Osteocyte (in vitro differentiated cells): Measurements from ENCODE around the gene COQ4. TPM values are rescaled to one million over a fixed set of nuclear protein-coding genes. Genes with fewer than 3 reads are reported as not detected.

ENCODE experiments used
- DNase-seq: peaks from one replicate; pipeline ENCODE4 v3.0.0; 2021; ENCODE audit warnings: mixed read lengths; ENCODE audit not compliant: unreplicated experiment; ENCODE audit errors: extremely low spot score
- H3K27ac Mint-ChIP-seq: one replicate; pipeline ENCODE4 v1.8.0; 2021; ENCODE audit warnings: mild to moderate bottlenecking, mixed read lengths; ENCODE audit not compliant: unreplicated experiment
- H3K27me3 Mint-ChIP-seq: one replicate; pipeline ENCODE4 v1.8.0; 2021; ENCODE audit warnings: mixed read lengths; ENCODE audit not compliant: unreplicated experiment
- H3K36me3 Mint-ChIP-seq: one replicate; pipeline ENCODE4 v1.8.0; 2021; ENCODE audit warnings: mixed read lengths; ENCODE audit not compliant: unreplicated experiment
- H3K4me1 Mint-ChIP-seq: one replicate; pipeline ENCODE4 v1.8.0; 2021; ENCODE audit warnings: mixed read lengths; ENCODE audit not compliant: unreplicated experiment
- H3K4me3 Mint-ChIP-seq: one replicate; pipeline ENCODE4 v1.8.0; 2021; ENCODE audit warnings: mild to moderate bottlenecking, moderate library complexity, mixed read lengths; ENCODE audit not compliant: unreplicated experiment
- H3K9me3 Mint-ChIP-seq: one replicate; pipeline ENCODE4 v1.8.0; 2021; ENCODE audit warnings: mixed read lengths; ENCODE audit not compliant: unreplicated experiment
- total RNA-seq: library from RNA; stranded (reverse); gene quantifications from 2 replicates; pipeline ENCODE4 v1.2.1, GENCODE V29; 2021
- TF ChIP-seq, protein P1 (sequence below): fragments of 200-600 bp; sonication (generic); IDR thresholded peaks from 2 replicates; pipeline ENCODE4 v1.5.0; 2021; ENCODE audit warnings: antibody characterized with exemption, mild to moderate bottlenecking, moderate library complexity

The COQ4 gene
- total RNA-seq, 1 donor from 2014 or later: 38.4 TPM

DNA sequence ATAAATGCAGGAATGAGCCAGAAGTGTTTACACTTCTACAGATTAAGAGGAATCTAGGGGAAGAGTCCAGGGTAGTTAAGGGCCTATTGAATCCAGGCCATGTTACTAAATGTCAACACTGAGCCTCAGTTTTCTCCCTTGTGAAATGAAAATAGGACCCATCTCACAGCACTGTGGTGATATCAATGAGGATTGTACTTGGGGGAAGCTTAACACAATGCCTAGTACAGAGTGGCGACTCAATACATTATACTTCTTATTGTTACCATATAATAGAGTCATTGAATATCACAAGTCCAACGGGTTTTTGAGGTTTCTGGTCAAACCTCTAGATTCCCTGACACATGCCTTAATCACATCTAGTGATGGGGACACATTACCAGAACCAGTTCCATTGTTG is 5.0 kb upstream of the COQ4 start:
- TF ChIP-seq, protein P1, sequence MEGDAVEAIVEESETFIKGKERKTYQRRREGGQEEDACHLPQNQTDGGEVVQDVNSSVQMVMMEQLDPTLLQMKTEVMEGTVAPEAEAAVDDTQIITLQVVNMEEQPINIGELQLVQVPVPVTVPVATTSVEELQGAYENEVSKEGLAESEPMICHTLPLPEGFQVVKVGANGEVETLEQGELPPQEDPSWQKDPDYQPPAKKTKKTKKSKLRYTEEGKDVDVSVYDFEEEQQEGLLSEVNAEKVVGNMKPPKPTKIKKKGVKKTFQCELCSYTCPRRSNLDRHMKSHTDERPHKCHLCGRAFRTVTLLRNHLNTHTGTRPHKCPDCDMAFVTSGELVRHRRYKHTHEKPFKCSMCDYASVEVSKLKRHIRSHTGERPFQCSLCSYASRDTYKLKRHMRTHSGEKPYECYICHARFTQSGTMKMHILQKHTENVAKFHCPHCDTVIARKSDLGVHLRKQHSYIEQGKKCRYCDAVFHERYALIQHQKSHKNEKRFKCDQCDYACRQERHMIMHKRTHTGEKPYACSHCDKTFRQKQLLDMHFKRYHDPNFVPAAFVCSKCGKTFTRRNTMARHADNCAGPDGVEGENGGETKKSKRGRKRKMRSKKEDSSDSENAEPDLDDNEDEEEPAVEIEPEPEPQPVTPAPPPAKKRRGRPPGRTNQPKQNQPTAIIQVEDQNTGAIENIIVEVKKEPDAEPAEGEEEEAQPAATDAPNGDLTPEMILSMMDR: no peak
- Mint-ChIP-seq H3K27me3 (no peaks in the 10 kb centered on the region), H3K27ac (no peak overlapping the region), H3K9me3 (no peaks in the 10 kb centered on the region), H3K4me3 (no peak overlapping the region), H3K36me3 (peaks cover 10% of the 10 kb centered on the region), H3K4me1 (peaks cover 6% of the 10 kb centered on the region)
- no peak for DNase-seq

DNA sequence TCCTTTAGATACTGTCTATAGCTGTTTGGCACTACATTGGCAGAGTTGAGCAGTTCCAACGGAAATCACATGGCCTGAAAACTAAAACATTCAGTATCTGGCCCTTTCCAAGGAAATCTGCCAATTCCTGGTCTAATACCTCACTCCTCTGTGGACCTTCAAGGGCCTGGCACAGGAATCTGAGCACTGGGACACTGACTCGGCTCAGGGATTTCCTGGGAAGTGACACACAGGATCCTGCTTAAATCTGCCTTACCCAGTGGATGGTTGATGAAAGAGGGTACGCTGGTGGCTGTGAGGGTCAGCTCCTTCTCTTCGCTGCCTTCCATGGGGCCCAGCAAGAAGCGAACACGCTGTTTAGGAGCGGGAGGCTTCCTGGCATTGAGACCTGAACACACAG is 1.3 kb upstream of the COQ4 start:
- no peak overlapping the region for H3K27ac Mint-ChIP-seq
- peaks cover 18% of the 10 kb centered on the region for H3K4me1 Mint-ChIP-seq
- peak overlapping the region; percentile 91 for H3K4me3 Mint-ChIP-seq

DNA sequence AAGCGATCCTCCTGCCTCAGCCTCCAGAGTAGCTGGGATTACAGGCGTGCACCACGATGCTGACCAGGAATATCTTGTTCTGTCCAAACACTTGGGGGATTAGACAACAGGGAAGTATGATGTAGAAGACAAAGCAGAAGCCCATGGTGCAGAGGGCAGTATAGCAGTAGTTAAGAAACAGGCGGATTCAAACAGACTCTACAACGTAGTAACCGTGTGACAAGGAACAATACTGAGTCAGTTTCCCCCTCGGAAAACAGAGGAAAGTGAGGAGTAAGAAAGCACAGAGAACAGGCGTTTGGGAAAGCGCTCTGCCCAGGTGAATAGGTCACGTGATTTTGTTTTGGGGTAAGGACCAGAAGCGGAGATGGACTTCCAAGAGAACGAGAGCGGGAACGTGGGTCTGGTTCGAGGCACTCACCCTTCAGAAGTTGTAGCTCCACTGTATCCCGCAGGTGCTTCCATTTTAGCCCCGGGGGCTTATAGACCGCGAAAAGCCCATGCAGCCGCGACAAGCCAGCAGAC is 698 bp upstream of the COQ4 start:
- H3K4me1 Mint-ChIP-seq: peaks cover 18% of the 10 kb centered on the region
- peak overlapping the region; percentile 99 for H3K27ac Mint-ChIP-seq
- peak overlapping the region; percentile 91 for H3K4me3 Mint-ChIP-seq
- H3K9me3 Mint-ChIP-seq: no peaks in the 10 kb centered on the region
- TF ChIP-seq, protein P1: no peak
- no peaks in the 10 kb centered on the region for H3K27me3 Mint-ChIP-seq
- H3K36me3 Mint-ChIP-seq: peaks cover 9% of the 10 kb centered on the region
- DNase-seq: no peak

More for the DNA sequence above, 1.3 kb upstream of the COQ4 start:
- Mint-ChIP-seq H3K27me3 (no peaks in the 10 kb centered on the region), H3K9me3 (no peaks in the 10 kb centered on the region), H3K36me3 (peaks cover 11% of the 10 kb centered on the region)
- TF ChIP-seq, protein P1: no peak
- DNase-seq: no peak

DNA sequence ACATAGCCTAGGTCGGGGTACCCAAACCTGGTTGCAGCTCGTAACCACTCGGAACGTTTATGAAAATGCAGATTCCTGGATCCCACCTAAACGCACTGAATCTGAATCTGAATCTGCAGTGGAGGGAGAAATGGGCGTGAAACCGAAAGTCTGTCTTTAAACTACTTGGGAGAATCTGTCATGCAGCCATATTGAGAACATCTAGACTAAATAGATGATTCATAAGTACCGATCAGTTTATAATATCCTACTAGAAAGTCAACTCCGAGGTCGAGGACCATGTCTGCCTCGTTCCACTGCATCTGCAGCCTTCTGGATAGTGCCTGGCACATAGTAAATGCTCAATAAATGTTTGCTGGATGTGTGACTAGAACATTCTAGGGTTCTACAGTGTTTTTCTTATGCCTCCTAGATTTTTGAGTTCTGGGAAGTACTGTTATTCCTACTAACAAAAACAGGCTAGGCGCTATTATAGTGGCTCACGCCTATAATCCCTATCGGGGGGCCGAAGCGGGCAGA is 632 bp downstream of the COQ4 start:
- Mint-ChIP-seq H3K4me3 (peak overlapping the region; percentile 91), H3K36me3 (peaks cover 11% of the 10 kb centered on the region)

DNA sequence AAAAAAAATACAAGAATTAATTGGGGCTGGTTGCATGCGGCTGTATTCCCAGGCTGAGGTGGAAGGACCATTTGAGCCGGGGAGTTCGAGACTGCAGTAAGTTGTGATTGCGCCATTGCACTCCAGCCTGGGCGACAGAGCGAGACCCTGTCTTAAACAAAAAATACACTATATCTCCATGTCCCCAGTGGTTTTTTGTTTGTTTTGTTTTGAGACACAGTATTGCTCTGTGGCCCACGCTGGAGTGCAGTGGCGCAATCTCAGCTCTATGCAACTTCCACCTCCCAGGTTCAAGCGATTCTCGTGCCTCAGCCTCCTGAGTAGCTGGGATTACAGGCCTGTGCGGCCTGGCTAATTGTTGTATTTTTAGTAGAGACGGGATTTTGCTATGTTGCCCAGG is 1.2 kb downstream of the COQ4 start:
- Mint-ChIP-seq H3K36me3 (peaks cover 13% of the 10 kb centered on the region), H3K27ac (peak overlapping the region; percentile 99), H3K4me3 (peak overlapping the region; percentile 91), H3K27me3 (no peaks in the 10 kb centered on the region), H3K9me3 (no peaks in the 10 kb centered on the region), H3K4me1 (peaks cover 18% of the 10 kb centered on the region)
- TF ChIP-seq, protein P1: no peak
- no peak for DNase-seq

More for the DNA sequence above, 632 bp downstream of the COQ4 start:
- peaks cover 18% of the 10 kb centered on the region for H3K4me1 Mint-ChIP-seq
- TF ChIP-seq, protein P1: no peak
- peak overlapping the region; percentile 99 for H3K27ac Mint-ChIP-seq
- no peaks in the 10 kb centered on the region for H3K9me3 Mint-ChIP-seq
- H3K27me3 Mint-ChIP-seq: no peaks in the 10 kb centered on the region
- DNase-seq: no peak
